Activated CD4-positive, alpha-beta T cell treated with anti-CD3 and anti-CD28 coated beads, Interleukin-2, amount 50 U/mL, for 4 hours (primary cell): Measurements from ENCODE around the gene GPALPP1.
"Not testable (repeated sequence)": the region's sequence is repeated elsewhere in the genome, so short reads cannot be mapped to it uniquely, and the experiment has no call there.

Experiments used
- DNase-seq, 2 experiments: peaks; one replicate each; pipeline ENCODE4 v3.0.0-alpha.2; 2020

The GPALPP1 gene

GRCh38 chr13:45063889-45064288 lies 74.6 kb downstream of the GPALPP1 start:
- not testable (repeated sequence) for DNase-seq

- no peak for DNase-seq
Observed at GRCh38 chr13:45064889-45065288, 75.6 kb downstream of the GPALPP1 start.

GRCh38 chr13:45068036-45069001 lies 79.0 kb downstream of the GPALPP1 start:
- no peak for DNase-seq

GRCh38 chr13:45073809-45074208 lies 84.5 kb downstream of the GPALPP1 start:
- DNase-seq: no peak

GRCh38 chr13:45074721-45075120 lies 85.4 kb downstream of the GPALPP1 start:
- no peak for DNase-seq

- no peak for DNase-seq
Observed at GRCh38 chr13:45078003-45078402, 88.7 kb downstream of the GPALPP1 start.
